GM23338 (cell line): ENCODE results near the gene KRTAP10-1.

ENCODE experiments used
- CREB1 ChIP-seq: fragments of 250-450 bp; sonication (Bioruptor Pico); IDR thresholded peaks from 2 replicates; pipeline ENCODE4 v1.5.0; 2020; ENCODE audit warnings: low read depth, mild to moderate bottlenecking, moderate library complexity
- EZH2 ChIP-seq: fragments of 200-600 bp; sonication (generic); IDR thresholded peaks from one replicate; pipeline ENCODE4 v1.8.0; 2017; ENCODE audit warnings: antibody characterized with exemption, mild to moderate bottlenecking, low read depth; ENCODE audit not compliant: unreplicated experiment
- EZH2phosphoT487 ChIP-seq: fragments of 200-600 bp; sonication (generic); IDR thresholded peaks from one replicate; pipeline ENCODE4 v1.8.1; 2018; ENCODE audit warnings: antibody characterized with exemption; ENCODE audit not compliant: unreplicated experiment
- JUNB ChIP-seq: IDR thresholded peaks from one replicate; pipeline ENCODE4 v1.6.1; 2016; ENCODE audit warnings: antibody characterized with exemption; ENCODE audit not compliant: unreplicated experiment
- NANOG ChIP-seq: IDR thresholded peaks from 2 replicates; pipeline ENCODE4 v1.6.1; 2016; ENCODE audit warnings: antibody characterized with exemption, borderline replicate concordance
- POLR2AphosphoS5 ChIP-seq: IDR thresholded peaks from 2 replicates; pipeline ENCODE4 v1.6.1; 2016; ENCODE audit warnings: antibody characterized with exemption, low read depth
- ZNF114 ChIP-seq: fragments of 250-450 bp; sonication (Bioruptor Pico); IDR thresholded peaks from 2 replicates; pipeline ENCODE4 v1.5.0; 2020; ENCODE audit warnings: mild to moderate bottlenecking, moderate library complexity
- ZNF331 ChIP-seq: fragments of 250-450 bp; sonication (Bioruptor Pico); IDR thresholded peaks from 2 replicates; pipeline ENCODE4 v1.5.0; 2020; ENCODE audit warnings: low read depth, mild to moderate bottlenecking, moderate library complexity
- TF ChIP-seq, protein P1 (sequence below), 2 experiments: fragments of 200-600 bp in 1 of 2; sonication (generic) in 1 of 2; conservative IDR thresholded peaks; 2 replicates each; pipeline versions ENCODE4 v1.5.1 to v1.6.1; 2016 to 2017; ENCODE audit warnings: antibody characterized with exemption in 2 of 2, low read depth in 2 of 2, mild to moderate bottlenecking in 2 of 2, moderate library complexity in 1 of 2
- TF ChIP-seq, protein P2 (sequence below): IDR thresholded peaks from one replicate; pipeline ENCODE4 v1.6.1; 2018; ENCODE audit warnings: antibody characterized with exemption; ENCODE audit not compliant: unreplicated experiment
- TF ChIP-seq, protein P3 (sequence below): IDR thresholded peaks from 2 replicates; pipeline ENCODE4 v1.6.1; 2016; ENCODE audit warnings: antibody characterized with exemption

DNA sequence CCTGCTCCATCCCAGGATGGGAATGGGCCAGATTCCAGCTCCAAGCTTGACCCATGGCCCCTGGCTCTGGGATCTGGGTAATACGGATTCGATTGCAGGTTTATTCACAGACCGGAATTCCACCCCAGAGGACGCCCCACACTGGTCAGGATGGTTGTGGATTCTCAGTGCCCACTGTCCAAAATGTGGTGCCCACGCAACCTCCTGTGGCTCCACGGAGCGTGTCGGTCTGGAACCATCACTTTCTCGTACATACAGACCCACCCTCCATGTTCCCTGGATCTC is 31.6 kb downstream of the KRTAP10-1 start:
- TF ChIP-seq CREB1 (CRISPR knock-in tag) (no peak), POLR2AphosphoS5 (no peak), NANOG (no peak), EZH2 (no peak), EZH2phosphoT487 (no peak), JUNB (no peak), ZNF114 (CRISPR knock-in tag) (no peak), ZNF331 (CRISPR knock-in tag) (no peak)
- TF ChIP-seq, protein P1, sequence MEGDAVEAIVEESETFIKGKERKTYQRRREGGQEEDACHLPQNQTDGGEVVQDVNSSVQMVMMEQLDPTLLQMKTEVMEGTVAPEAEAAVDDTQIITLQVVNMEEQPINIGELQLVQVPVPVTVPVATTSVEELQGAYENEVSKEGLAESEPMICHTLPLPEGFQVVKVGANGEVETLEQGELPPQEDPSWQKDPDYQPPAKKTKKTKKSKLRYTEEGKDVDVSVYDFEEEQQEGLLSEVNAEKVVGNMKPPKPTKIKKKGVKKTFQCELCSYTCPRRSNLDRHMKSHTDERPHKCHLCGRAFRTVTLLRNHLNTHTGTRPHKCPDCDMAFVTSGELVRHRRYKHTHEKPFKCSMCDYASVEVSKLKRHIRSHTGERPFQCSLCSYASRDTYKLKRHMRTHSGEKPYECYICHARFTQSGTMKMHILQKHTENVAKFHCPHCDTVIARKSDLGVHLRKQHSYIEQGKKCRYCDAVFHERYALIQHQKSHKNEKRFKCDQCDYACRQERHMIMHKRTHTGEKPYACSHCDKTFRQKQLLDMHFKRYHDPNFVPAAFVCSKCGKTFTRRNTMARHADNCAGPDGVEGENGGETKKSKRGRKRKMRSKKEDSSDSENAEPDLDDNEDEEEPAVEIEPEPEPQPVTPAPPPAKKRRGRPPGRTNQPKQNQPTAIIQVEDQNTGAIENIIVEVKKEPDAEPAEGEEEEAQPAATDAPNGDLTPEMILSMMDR (conservative IDR thresholded peaks at IDR 0.05; ENCODE audit: low read depth in 2 of 2) = no peak
- TF ChIP-seq, protein P2, sequence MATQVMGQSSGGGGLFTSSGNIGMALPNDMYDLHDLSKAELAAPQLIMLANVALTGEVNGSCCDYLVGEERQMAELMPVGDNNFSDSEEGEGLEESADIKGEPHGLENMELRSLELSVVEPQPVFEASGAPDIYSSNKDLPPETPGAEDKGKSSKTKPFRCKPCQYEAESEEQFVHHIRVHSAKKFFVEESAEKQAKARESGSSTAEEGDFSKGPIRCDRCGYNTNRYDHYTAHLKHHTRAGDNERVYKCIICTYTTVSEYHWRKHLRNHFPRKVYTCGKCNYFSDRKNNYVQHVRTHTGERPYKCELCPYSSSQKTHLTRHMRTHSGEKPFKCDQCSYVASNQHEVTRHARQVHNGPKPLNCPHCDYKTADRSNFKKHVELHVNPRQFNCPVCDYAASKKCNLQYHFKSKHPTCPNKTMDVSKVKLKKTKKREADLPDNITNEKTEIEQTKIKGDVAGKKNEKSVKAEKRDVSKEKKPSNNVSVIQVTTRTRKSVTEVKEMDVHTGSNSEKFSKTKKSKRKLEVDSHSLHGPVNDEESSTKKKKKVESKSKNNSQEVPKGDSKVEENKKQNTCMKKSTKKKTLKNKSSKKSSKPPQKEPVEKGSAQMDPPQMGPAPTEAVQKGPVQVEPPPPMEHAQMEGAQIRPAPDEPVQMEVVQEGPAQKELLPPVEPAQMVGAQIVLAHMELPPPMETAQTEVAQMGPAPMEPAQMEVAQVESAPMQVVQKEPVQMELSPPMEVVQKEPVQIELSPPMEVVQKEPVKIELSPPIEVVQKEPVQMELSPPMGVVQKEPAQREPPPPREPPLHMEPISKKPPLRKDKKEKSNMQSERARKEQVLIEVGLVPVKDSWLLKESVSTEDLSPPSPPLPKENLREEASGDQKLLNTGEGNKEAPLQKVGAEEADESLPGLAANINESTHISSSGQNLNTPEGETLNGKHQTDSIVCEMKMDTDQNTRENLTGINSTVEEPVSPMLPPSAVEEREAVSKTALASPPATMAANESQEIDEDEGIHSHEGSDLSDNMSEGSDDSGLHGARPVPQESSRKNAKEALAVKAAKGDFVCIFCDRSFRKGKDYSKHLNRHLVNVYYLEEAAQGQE = no peak
- TF ChIP-seq, protein P3, sequence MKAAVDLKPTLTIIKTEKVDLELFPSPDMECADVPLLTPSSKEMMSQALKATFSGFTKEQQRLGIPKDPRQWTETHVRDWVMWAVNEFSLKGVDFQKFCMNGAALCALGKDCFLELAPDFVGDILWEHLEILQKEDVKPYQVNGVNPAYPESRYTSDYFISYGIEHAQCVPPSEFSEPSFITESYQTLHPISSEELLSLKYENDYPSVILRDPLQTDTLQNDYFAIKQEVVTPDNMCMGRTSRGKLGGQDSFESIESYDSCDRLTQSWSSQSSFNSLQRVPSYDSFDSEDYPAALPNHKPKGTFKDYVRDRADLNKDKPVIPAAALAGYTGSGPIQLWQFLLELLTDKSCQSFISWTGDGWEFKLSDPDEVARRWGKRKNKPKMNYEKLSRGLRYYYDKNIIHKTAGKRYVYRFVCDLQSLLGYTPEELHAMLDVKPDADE = no peak
